IMR-90 (cell line): ENCODE measurements around the gene GALNT14.

Experiments
- BHLHE40 ChIP-seq: fragments of 150-350 bp; IDR thresholded peaks from 2 replicates; pipeline ENCODE4 v1.6.1; 2016; ENCODE audit warnings: mild to moderate bottlenecking, low read depth, low read length
- CEBPB ChIP-seq: IDR thresholded peaks from 2 replicates; pipeline ENCODE4 v1.6.1; 2012; ENCODE audit warnings: low read depth, low read length, improper control_type of control experiment
- CHD1 ChIP-seq: IDR thresholded peaks from 2 replicates; pipeline ENCODE4 v1.6.1; 2012; ENCODE audit warnings: low read depth, low read length, improper control_type of control experiment
- CTCF ChIP-seq: conservative IDR thresholded peaks from 2 replicates; pipeline ENCODE4 v1.5.1; 2012; ENCODE audit warnings: mild to moderate bottlenecking, low read depth, low read length, improper control_type of control experiment
- MAFK ChIP-seq: IDR thresholded peaks from 2 replicates; pipeline ENCODE4 v1.6.1; 2012; ENCODE audit warnings: low read depth, low read length, improper control_type of control experiment
- MXI1 ChIP-seq: IDR thresholded peaks from 2 replicates; pipeline ENCODE4 v1.6.1; 2012; ENCODE audit warnings: low read depth, mild to moderate bottlenecking, low read length, moderate library complexity, borderline replicate concordance
- POLR2A ChIP-seq: IDR thresholded peaks from 2 replicates; pipeline ENCODE4 v1.6.1; 2012; ENCODE audit warnings: mild to moderate bottlenecking, low read depth, low read length
- RAD21 ChIP-seq: IDR thresholded peaks from 2 replicates; pipeline ENCODE4 v1.6.1; 2012; ENCODE audit warnings: low read length, improper control_type of control experiment
- RFX5 ChIP-seq: IDR thresholded peaks from 2 replicates; pipeline ENCODE4 v1.8.0; 2012; ENCODE audit warnings: low read depth, mild to moderate bottlenecking, low read length, moderate library complexity
- SMC3 ChIP-seq: fragments of 150-350 bp; IDR thresholded peaks from 2 replicates; pipeline ENCODE4 v1.6.1; 2016; ENCODE audit warnings: low read depth, mild to moderate bottlenecking, antibody characterized with exemption, low read length, moderate library complexity
- USF2 ChIP-seq: fragments of 150-350 bp; IDR thresholded peaks from 2 replicates; pipeline ENCODE4 v1.6.1; 2017; ENCODE audit warnings: mild to moderate bottlenecking, antibody characterized with exemption, low read length, low read depth

- TF ChIP-seq CTCF (no peak), RAD21 (no peak), MAFK (no peak), MXI1 (no peak), RFX5 (no peak), CEBPB (no peak), POLR2A (no peak), SMC3 (no peak), USF2 (no peak), CHD1 (no peak), BHLHE40 (no peak)
These were observed 114.7 kb downstream of the GALNT14 start for GRCh38 chr2:31023541-31023940.
